ENCODE measurements around the gene RPL41. TPM values are rescaled to one million over a fixed set of nuclear protein-coding genes. Genes with fewer than 3 reads are reported as not detected.

The RPL41 gene
- total and polyA plus RNA-seq, 9 of the 15 experiments (the other 6 are each of a cell fraction or from before 2014, with no cell fraction given), result 3,403 to 11,276 (median 5,604) TPM

DNA sequence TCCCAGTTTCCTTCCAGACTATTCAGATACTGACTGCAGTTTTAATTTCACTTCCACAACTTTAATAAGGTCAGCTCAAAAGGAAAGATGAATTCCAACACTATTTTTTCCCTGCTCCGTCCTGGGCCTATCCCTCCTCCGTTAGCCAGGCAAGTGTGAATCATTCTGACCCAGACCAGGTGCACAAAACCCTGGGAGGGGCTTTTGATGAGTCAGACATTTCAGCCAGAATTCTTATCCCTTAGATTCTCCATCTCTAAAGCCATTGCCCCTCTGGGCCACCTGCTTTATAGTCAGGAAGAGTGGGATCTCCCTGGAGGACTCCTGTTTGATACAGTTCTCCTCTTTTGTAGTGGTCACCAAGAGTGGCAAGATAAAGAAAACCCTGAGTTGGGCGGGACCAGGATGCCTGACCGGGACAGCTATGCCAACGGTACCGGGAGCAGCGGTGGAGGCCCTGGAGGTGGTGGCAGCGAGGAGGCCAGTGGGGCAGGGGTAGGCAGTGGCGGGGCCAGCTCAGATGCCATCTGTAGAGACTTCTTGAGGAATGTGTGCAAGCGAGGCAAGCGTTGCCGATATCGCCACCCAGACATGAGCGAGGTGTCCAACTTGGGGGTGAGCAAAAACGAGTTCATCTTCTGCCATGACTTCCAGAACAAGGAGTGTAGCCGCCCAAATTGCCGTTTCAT, 3.9 kb downstream of the RPL41 start (continued):
- TF ChIP-seq, protein P1, sequence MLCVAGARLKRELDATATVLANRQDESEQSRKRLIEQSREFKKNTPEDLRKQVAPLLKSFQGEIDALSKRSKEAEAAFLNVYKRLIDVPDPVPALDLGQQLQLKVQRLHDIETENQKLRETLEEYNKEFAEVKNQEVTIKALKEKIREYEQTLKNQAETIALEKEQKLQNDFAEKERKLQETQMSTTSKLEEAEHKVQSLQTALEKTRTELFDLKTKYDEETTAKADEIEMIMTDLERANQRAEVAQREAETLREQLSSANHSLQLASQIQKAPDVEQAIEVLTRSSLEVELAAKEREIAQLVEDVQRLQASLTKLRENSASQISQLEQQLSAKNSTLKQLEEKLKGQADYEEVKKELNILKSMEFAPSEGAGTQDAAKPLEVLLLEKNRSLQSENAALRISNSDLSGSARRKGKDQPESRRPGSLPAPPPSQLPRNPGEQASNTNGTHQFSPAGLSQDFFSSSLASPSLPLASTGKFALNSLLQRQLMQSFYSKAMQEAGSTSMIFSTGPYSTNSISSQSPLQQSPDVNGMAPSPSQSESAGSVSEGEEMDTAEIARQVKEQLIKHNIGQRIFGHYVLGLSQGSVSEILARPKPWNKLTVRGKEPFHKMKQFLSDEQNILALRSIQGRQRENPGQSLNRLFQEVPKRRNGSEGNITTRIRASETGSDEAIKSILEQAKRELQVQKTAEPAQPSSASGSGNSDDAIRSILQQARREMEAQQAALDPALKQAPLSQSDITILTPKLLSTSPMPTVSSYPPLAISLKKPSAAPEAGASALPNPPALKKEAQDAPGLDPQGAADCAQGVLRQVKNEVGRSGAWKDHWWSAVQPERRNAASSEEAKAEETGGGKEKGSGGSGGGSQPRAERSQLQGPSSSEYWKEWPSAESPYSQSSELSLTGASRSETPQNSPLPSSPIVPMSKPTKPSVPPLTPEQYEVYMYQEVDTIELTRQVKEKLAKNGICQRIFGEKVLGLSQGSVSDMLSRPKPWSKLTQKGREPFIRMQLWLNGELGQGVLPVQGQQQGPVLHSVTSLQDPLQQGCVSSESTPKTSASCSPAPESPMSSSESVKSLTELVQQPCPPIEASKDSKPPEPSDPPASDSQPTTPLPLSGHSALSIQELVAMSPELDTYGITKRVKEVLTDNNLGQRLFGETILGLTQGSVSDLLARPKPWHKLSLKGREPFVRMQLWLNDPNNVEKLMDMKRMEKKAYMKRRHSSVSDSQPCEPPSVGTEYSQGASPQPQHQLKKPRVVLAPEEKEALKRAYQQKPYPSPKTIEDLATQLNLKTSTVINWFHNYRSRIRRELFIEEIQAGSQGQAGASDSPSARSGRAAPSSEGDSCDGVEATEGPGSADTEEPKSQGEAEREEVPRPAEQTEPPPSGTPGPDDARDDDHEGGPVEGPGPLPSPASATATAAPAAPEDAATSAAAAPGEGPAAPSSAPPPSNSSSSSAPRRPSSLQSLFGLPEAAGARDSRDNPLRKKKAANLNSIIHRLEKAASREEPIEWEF (CRISPR knock-in tag; IDR thresholded peaks at IDR 0.05), result no peak
- TF ChIP-seq JUN (IDR thresholded peaks at IDR 0.05; ENCODE audit: borderline replicate concordance, low read depth, low read length) (peak; percentile 15; the same call in 1 of the 2 replicates), JUN (CRISPR knock-in tag; IDR thresholded peaks at IDR 0.05; ENCODE audit: borderline replicate concordance) (no peak)

Data from K562 (cell line).